ENCODE results near the gene NFKBIL1.
A peak's percentile ranks its signal among the peaks of the same experiment; 100 is the strongest.

Gene NFKBIL1

DNA sequence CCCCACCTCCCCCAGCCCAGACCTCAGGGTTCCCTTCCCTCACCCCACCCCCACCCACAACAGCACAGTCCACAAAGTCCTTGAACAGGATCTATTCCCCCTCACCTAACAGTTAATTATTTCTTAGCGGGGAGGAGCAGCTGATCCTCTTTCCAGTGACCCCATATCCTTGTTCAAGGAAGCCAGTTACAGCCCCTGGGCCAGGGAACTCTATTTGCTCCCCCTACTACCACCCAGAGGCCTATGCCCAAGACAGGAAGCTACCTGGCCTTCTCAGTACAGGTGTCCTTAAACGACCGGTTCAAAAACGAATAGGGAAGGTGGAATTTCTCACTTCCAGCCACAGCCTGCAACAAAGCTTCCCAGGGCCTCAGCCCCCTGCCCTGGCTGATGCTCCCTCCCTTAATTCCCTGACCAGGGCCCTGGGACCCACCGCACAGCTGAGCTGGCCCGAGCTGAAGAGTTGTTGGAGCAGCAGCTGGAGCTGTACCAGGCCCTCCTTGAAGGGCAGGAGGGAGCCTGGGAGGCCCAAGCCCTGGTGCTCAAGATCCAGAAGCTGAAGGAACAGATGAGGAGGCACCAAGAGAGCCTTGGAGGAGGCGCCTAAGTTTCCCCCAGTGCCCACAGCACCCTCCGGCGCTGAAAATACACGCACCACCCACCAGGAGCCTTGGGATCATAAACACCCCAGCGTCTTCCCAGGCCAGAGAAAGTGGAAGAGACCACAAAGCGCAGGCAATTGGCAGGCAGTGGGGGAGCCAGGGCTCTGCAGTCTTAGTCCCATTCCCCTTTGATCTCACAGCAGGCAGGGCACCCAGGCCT is 17.9 kb upstream of the NFKBIL1 start:
- Histone ChIP-seq H2AFZ (ENCODE audit: low read length) (no peak overlapping the region), H3K23ac (ENCODE audit: low read depth, low read length, poor library complexity) (no peak overlapping the region), H2BK5ac (ENCODE audit: low read length) (no peak overlapping the region), H3K79me1 (ENCODE audit: low read depth, low read length) (peaks cover under 1% of the 10 kb centered on the region), H3K9ac (ENCODE audit: low read depth, low read length, poor library complexity) (no peak overlapping the region), H3K4me2 (ENCODE audit: insufficient read depth, low read length, poor library complexity, severe bottlenecking) (no peak overlapping the region), H4K91ac (ENCODE audit: low read depth, low read length, poor library complexity) (no peak overlapping the region), H2BK12ac (ENCODE audit: low read length) (no peak overlapping the region), H3K18ac (ENCODE audit: low read length) (no peak overlapping the region), H3K4ac (ENCODE audit: low read length) (no peak overlapping the region), H3K4me1 (ENCODE audit: control insufficient read depth in 2 of 2, insufficient read depth in 1 of 2, low read depth in 1 of 2, low read length in 2 of 2) (peaks cover 0 to 2% of the 10 kb centered on the region in 2 donors), H3K14ac (ENCODE audit: low read length) (no peak overlapping the region), H4K8ac (ENCODE audit: low read depth, low read length) (no peak overlapping the region), H2BK15ac (ENCODE audit: low read length) (no peak overlapping the region), H3K4me3 (ENCODE audit: low read length in 2 of 2) (no peak overlapping the region), H3K36me3 (replicated peaks in 1 of 2; ENCODE audit: control insufficient read depth in 2 of 2, insufficient read depth in 2 of 2, low read length in 2 of 2) (peaks cover 39 to 53% of the 10 kb centered on the region in 2 donors), H3K9me3 (replicated peaks in 1 of 2; ENCODE audit: control insufficient read depth in 2 of 2, insufficient read depth in 1 of 2, low read depth in 1 of 2, low read length in 2 of 2) (peaks cover 0 to 2% of the 10 kb centered on the region in 2 donors), H3K27me3 (ENCODE audit: control insufficient read depth in 3 of 3, insufficient read depth in 3 of 3, low read depth in 1 of 3, low read length in 3 of 3) (no peaks in the 10 kb centered on the region), H2AK5ac (ENCODE audit: low read depth, low read length) (peak overlapping the region; percentile 42), H3K27ac (replicated peaks; ENCODE audit: low read length) (no peak overlapping the region), H2BK120ac (ENCODE audit: low read depth, low read length) (no peak overlapping the region)
- WGBS, 2 donors (ENCODE audit: extremely low coverage in 2 of 2, insufficient read length in 2 of 2, insufficient replicate concordance in 1 of 2), result no CpG with 5 or more reads among the region's 12 CpGs
- DNase-seq (ENCODE audit: low spot score), result no peak

DNA sequence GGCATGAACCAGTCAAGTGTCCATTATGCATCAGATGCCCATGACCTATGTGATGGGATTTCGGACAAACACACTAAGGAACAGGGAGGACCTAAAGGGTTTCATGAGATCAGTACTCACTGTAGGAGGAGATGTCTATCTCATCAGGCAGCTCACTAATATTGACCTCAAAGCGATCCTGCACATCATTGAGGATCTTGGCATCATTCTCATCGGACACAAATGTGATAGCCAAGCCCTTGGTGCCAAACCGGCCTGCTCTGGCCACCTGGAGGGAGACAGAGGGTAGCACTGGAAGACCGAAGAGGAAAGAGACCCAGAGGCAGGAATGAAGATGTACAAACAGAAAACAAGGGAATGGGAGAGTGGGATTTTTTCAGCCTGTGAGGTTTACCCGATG is 16.7 kb upstream of the NFKBIL1 start:
- no peak overlapping the region for H3K9ac ChIP-seq (ENCODE audit: low read depth, low read length, poor library complexity)
- peaks cover 50 to 64% of the 10 kb centered on the region in 2 donors for H3K36me3 ChIP-seq (replicated peaks in 1 of 2; ENCODE audit: control insufficient read depth in 2 of 2, insufficient read depth in 2 of 2, low read length in 2 of 2)
- H3K18ac ChIP-seq (ENCODE audit: low read length), result no peak overlapping the region
- no peak overlapping the region for H2BK12ac ChIP-seq (ENCODE audit: low read length)
- no peak for DNase-seq (ENCODE audit: low spot score)
- H3K79me1 ChIP-seq (ENCODE audit: low read depth, low read length), result peaks cover 8% of the 10 kb centered on the region
- WGBS, 2 donors (ENCODE audit: extremely low coverage in 2 of 2, insufficient read length in 2 of 2, insufficient replicate concordance in 1 of 2), result no CpG with 5 or more reads among the region's 6 CpGs
- peaks cover 0 to 2% of the 10 kb centered on the region in 2 donors for H3K4me1 ChIP-seq (ENCODE audit: control insufficient read depth in 2 of 2, insufficient read depth in 1 of 2, low read depth in 1 of 2, low read length in 2 of 2)
- H4K91ac ChIP-seq (ENCODE audit: low read depth, low read length, poor library complexity), result no peak overlapping the region
- H4K8ac ChIP-seq (ENCODE audit: low read depth, low read length), result no peak overlapping the region
- H2BK120ac ChIP-seq (ENCODE audit: low read depth, low read length), result no peak overlapping the region
- H3K4ac ChIP-seq (ENCODE audit: low read length), result no peak overlapping the region
- H2AFZ ChIP-seq (ENCODE audit: low read length), result no peak overlapping the region
- no peak overlapping the region for H3K14ac ChIP-seq (ENCODE audit: low read length)
- H2BK15ac ChIP-seq (ENCODE audit: low read length), result no peak overlapping the region
- H3K4me2 ChIP-seq (ENCODE audit: insufficient read depth, low read length, poor library complexity, severe bottlenecking), result no peak overlapping the region
- H2BK5ac ChIP-seq (ENCODE audit: low read length), result no peak overlapping the region
- no peaks in the 10 kb centered on the region for H3K27me3 ChIP-seq (ENCODE audit: control insufficient read depth in 3 of 3, insufficient read depth in 3 of 3, low read depth in 1 of 3, low read length in 3 of 3)
- H3K27ac ChIP-seq (replicated peaks; ENCODE audit: low read length), result no peak overlapping the region
- H3K4me3 ChIP-seq (ENCODE audit: low read length in 2 of 2), result no peak overlapping the region
- no peak overlapping the region for H3K23ac ChIP-seq (ENCODE audit: low read depth, low read length, poor library complexity)
- H2AK5ac ChIP-seq (ENCODE audit: low read depth, low read length), result no peak overlapping the region
- peaks cover 0 to 2% of the 10 kb centered on the region in 2 donors for H3K9me3 ChIP-seq (replicated peaks in 1 of 2; ENCODE audit: control insufficient read depth in 2 of 2, insufficient read depth in 1 of 2, low read depth in 1 of 2, low read length in 2 of 2)

DNA sequence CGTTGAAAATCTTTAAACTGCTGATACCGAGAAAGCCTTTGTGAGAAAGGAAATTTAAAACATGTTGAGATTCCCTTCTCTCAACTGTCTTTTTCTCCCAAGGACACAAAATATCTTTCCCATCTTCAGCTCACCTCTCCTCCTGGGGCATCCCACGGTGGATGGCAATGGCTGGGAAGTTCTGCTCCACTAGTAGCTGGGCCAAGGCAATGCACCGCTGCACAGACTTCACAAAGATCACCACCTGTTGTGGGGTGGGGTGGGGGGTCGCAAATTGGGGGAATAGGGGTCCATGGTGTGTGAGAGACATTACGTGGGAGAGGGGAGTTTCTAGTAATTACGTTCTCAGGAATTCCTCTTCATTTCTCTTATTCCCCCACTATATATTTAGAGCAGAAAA is 16.2 kb upstream of the NFKBIL1 start:
- Histone ChIP-seq H3K9me3 (replicated peaks in 1 of 2; ENCODE audit: control insufficient read depth in 2 of 2, insufficient read depth in 1 of 2, low read depth in 1 of 2, low read length in 2 of 2) (no peaks in the 10 kb centered on the region), H3K4me3 (ENCODE audit: low read length in 2 of 2) (no peak overlapping the region), H3K27ac (replicated peaks; ENCODE audit: low read length) (no peak overlapping the region), H3K4me2 (ENCODE audit: insufficient read depth, low read length, poor library complexity, severe bottlenecking) (no peak overlapping the region), H2BK5ac (ENCODE audit: low read length) (no peak overlapping the region), H2AK5ac (ENCODE audit: low read depth, low read length) (no peak overlapping the region), H3K14ac (ENCODE audit: low read length) (no peak overlapping the region), H3K9ac (ENCODE audit: low read depth, low read length, poor library complexity) (no peak overlapping the region), H4K8ac (ENCODE audit: low read depth, low read length) (no peak overlapping the region), H2AFZ (ENCODE audit: low read length) (no peak overlapping the region), H2BK12ac (ENCODE audit: low read length) (no peak overlapping the region), H3K4ac (ENCODE audit: low read length) (no peak overlapping the region), H3K23ac (ENCODE audit: low read depth, low read length, poor library complexity) (no peak overlapping the region), H3K79me1 (ENCODE audit: low read depth, low read length) (peaks cover 8% of the 10 kb centered on the region), H3K4me1 (ENCODE audit: control insufficient read depth in 2 of 2, insufficient read depth in 1 of 2, low read depth in 1 of 2, low read length in 2 of 2) (peaks cover 0 to 2% of the 10 kb centered on the region in 2 donors), H3K27me3 (ENCODE audit: control insufficient read depth in 3 of 3, insufficient read depth in 3 of 3, low read depth in 1 of 3, low read length in 3 of 3) (no peaks in the 10 kb centered on the region), H2BK120ac (ENCODE audit: low read depth, low read length) (no peak overlapping the region), H3K36me3 (replicated peaks in 1 of 2; ENCODE audit: control insufficient read depth in 2 of 2, insufficient read depth in 2 of 2, low read length in 2 of 2) (peaks cover 54 to 70% of the 10 kb centered on the region in 2 donors), H3K18ac (ENCODE audit: low read length) (no peak overlapping the region), H4K91ac (ENCODE audit: low read depth, low read length, poor library complexity) (no peak overlapping the region), H2BK15ac (ENCODE audit: low read length) (no peak overlapping the region)
- WGBS, 2 donors (ENCODE audit: extremely low coverage in 2 of 2, insufficient read length in 2 of 2, insufficient replicate concordance in 1 of 2), result no CpG with 5 or more reads among the region's 7 CpGs
- DNase-seq (ENCODE audit: low spot score), result no peak

DNA sequence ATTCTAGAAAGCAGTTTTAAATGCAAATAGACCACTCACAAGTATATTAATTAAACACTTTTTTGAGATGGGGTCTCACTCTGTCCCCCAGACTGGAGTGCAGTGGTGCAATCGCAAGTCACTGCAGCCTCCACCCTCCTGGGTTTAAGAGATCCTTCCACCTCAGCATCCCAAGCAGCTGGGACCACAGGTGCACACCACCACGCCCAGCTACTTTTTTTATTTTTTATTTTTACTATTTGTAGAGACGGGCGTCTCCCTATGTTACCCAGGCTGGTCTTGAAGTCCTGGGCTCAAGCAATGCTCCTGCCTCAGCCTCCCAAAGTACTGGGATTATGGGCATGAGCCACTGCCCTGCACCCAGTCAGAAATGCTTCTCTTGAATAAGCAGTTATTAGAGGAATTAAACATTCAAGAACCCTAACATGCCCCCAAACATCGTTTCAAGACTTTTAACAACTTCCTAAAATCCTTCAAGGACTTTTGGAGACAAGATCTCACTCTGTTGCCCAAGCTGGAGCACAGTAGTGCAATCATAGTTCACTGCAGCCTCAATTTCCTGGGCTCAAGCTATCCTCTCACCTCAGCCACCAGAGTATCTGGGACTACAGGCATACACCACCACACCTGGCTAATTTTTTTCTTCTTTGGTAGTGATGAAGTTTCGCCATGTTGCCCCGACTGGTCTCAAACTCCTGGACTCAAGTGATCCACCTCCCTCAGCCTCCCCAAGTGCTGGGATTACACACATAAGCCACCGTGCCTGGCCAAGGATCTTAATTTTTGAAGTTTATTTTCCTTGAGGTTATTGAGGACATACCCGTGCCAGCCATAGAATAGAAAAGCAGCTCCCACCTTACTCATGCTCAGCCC is 15.4 kb upstream of the NFKBIL1 start:
- no peaks in the 10 kb centered on the region for H3K9me3 ChIP-seq (replicated peaks in 1 of 2; ENCODE audit: control insufficient read depth in 2 of 2, insufficient read depth in 1 of 2, low read depth in 1 of 2, low read length in 2 of 2)
- no peak overlapping the region for H3K14ac ChIP-seq (ENCODE audit: low read length)
- peaks cover 61 to 78% of the 10 kb centered on the region in 2 donors for H3K36me3 ChIP-seq (replicated peaks in 1 of 2; ENCODE audit: control insufficient read depth in 2 of 2, insufficient read depth in 2 of 2, low read length in 2 of 2)
- no CpG with 5 or more reads among the region's 9 CpGs for WGBS, 2 donors (ENCODE audit: extremely low coverage in 2 of 2, insufficient read length in 2 of 2, insufficient replicate concordance in 1 of 2)
- H3K4ac ChIP-seq (ENCODE audit: low read length), result no peak overlapping the region
- no peak overlapping the region for H2BK15ac ChIP-seq (ENCODE audit: low read length)
- no peak overlapping the region for H3K9ac ChIP-seq (ENCODE audit: low read depth, low read length, poor library complexity)
- peaks cover 0 to 2% of the 10 kb centered on the region in 2 donors for H3K4me1 ChIP-seq (ENCODE audit: control insufficient read depth in 2 of 2, insufficient read depth in 1 of 2, low read depth in 1 of 2, low read length in 2 of 2)
- no peak overlapping the region for H2AK5ac ChIP-seq (ENCODE audit: low read depth, low read length)
- H4K8ac ChIP-seq (ENCODE audit: low read depth, low read length), result no peak overlapping the region
- H3K79me1 ChIP-seq (ENCODE audit: low read depth, low read length), result peaks cover 8% of the 10 kb centered on the region
- no peak for DNase-seq (ENCODE audit: low spot score)
- H3K27ac ChIP-seq (replicated peaks; ENCODE audit: low read length), result no peak overlapping the region
- H3K4me2 ChIP-seq (ENCODE audit: insufficient read depth, low read length, poor library complexity, severe bottlenecking), result no peak overlapping the region
- no peak overlapping the region for H2AFZ ChIP-seq (ENCODE audit: low read length)
- no peak overlapping the region for H2BK120ac ChIP-seq (ENCODE audit: low read depth, low read length)
- no peak overlapping the region for H2BK12ac ChIP-seq (ENCODE audit: low read length)
- H4K91ac ChIP-seq (ENCODE audit: low read depth, low read length, poor library complexity), result no peak overlapping the region
- no peak overlapping the region for H3K18ac ChIP-seq (ENCODE audit: low read length)
- H2BK5ac ChIP-seq (ENCODE audit: low read length), result no peak overlapping the region
- no peaks in the 10 kb centered on the region for H3K27me3 ChIP-seq (ENCODE audit: control insufficient read depth in 3 of 3, insufficient read depth in 3 of 3, low read depth in 1 of 3, low read length in 3 of 3)
- no peak overlapping the region for H3K23ac ChIP-seq (ENCODE audit: low read depth, low read length, poor library complexity)
- no peak overlapping the region for H3K4me3 ChIP-seq (ENCODE audit: low read length in 2 of 2)
